HEK293T (cell line): ENCODE data around the gene ASAP3.

Experiments
- CTCF ChIA-PET: fragments of 350-600 bp; formaldehyde crosslinking; extraction: SDS; loops from one replicate; lab custom pipeline; 2021; ENCODE audit warnings: antibody characterized with exemption, inconsistent platforms; lab: Yijun Ruan, JAX
- POLR2A ChIA-PET: fragments of 350-600 bp; formaldehyde crosslinking; extraction: SDS; loops from one replicate; lab custom pipeline; 2020; ENCODE audit warnings: antibody characterized with exemption, inconsistent platforms; lab: Yijun Ruan, JAX
- DNase-seq: peaks from one replicate; pipeline ENCODE4 v3.0.0; 2012; ENCODE audit warnings: mixed read lengths; ENCODE audit errors: extremely low spot score
- ARNT ChIP-seq: fragments of 450-650 bp; IDR thresholded peaks from 2 replicates; pipeline ENCODE4 v1.6.1; 2017; ENCODE audit warnings: mild to moderate bottlenecking
- BHLHE40 ChIP-seq: fragments of 450-650 bp; IDR thresholded peaks from 2 replicates; pipeline ENCODE4 v1.6.1; 2016; ENCODE audit warnings: mild to moderate bottlenecking, moderate library complexity, borderline replicate concordance
- CTBP1 ChIP-seq: fragments of 450-650 bp; IDR thresholded peaks from 2 replicates; pipeline ENCODE4 v1.6.1; 2016; ENCODE audit warnings: borderline replicate concordance
- ELF4 ChIP-seq: fragments of 450-650 bp; IDR thresholded peaks from 2 replicates; pipeline ENCODE4 v1.6.1; 2017; ENCODE audit warnings: antibody characterized with exemption
- FOXA1 ChIP-seq: fragments of 450-650 bp; IDR thresholded peaks from 2 replicates; pipeline ENCODE4 v1.6.1; 2016; ENCODE audit warnings: mild to moderate bottlenecking
- FOXK2 ChIP-seq: fragments of 450-650 bp; IDR thresholded peaks from 2 replicates; pipeline ENCODE4 v1.6.1; 2016; ENCODE audit warnings: mild to moderate bottlenecking
- FOXM1 ChIP-seq: fragments of 450-650 bp; IDR thresholded peaks from 2 replicates; pipeline ENCODE4 v1.6.1; 2017; ENCODE audit warnings: mild to moderate bottlenecking, borderline replicate concordance
- HDGF ChIP-seq: fragments of 450-650 bp; IDR thresholded peaks from 2 replicates; pipeline ENCODE4 v1.6.1; 2017; ENCODE audit warnings: antibody characterized with exemption, borderline replicate concordance
- L3MBTL2 ChIP-seq: fragments of 450-650 bp; conservative IDR thresholded peaks from 2 replicates; pipeline ENCODE4 v1.6.1; 2016; ENCODE audit warnings: mild to moderate bottlenecking
- LEF1 ChIP-seq: fragments of 450-650 bp; IDR thresholded peaks from 2 replicates; pipeline ENCODE4 v1.6.1; 2017; ENCODE audit warnings: mild to moderate bottlenecking, borderline replicate concordance
- NFRKB ChIP-seq: fragments of 450-650 bp; IDR thresholded peaks from 2 replicates; pipeline ENCODE4 v1.6.1; 2016; ENCODE audit warnings: mild to moderate bottlenecking, moderate library complexity
- SP1 ChIP-seq: fragments of 450-650 bp; IDR thresholded peaks from 2 replicates; pipeline ENCODE4 v1.6.1; 2017
- SUZ12 ChIP-seq: fragments of 450-650 bp; IDR thresholded peaks from 2 replicates; pipeline ENCODE4 v1.6.1; 2016; ENCODE audit warnings: mild to moderate bottlenecking
- TARDBP ChIP-seq: fragments of 450-650 bp; IDR thresholded peaks from 2 replicates; pipeline ENCODE4 v1.6.1; 2016
- ZNF384 ChIP-seq: fragments of 450-650 bp; IDR thresholded peaks from 2 replicates; pipeline ENCODE4 v1.6.1; 2016
- TF ChIP-seq, protein P1 (sequence below): fragments of 450-650 bp; IDR thresholded peaks from 2 replicates; pipeline ENCODE4 v1.6.1; 2016

Gene ASAP3

DNA sequence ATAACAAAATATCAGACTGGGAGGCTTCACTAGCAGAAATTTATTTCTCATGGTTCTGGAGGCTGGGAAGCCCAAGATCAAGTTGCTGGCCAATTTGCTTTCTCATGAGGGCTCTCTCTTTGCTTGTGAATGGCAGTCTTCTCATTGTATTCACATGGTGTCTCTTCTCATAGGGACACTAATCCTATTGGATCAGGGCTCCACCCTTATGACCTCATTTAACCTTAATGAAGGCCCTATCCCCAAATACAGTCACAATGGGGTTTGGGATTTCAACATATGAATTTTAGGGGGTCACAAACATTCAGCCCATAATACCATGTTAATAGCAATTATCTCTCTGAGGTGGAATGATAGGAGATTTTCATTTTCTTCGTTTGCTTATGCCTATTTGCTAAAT, 84.8 kb downstream of the ASAP3 start:
- DNase-seq = no peak
- ChIA-PET POLR2A (no interaction called here), CTCF (interaction anchor here (0.6 kb wide), 2 partner anchors 54 to 277 kb away, joined by 3 read pairs; no protein-coding TSS in a partner anchor)
- no peak for TF ChIP-seq ARNT
- no peak for TF ChIP-seq ELF4
- no peak for TF ChIP-seq FOXA1
- no peak for TF ChIP-seq CTBP1
- TF ChIP-seq NFRKB = no peak
- TF ChIP-seq LEF1 = no peak
- TF ChIP-seq SP1 = no peak
- TF ChIP-seq TARDBP = no peak
- TF ChIP-seq BHLHE40 = no peak
- TF ChIP-seq HDGF = no peak
- TF ChIP-seq, protein P1, sequence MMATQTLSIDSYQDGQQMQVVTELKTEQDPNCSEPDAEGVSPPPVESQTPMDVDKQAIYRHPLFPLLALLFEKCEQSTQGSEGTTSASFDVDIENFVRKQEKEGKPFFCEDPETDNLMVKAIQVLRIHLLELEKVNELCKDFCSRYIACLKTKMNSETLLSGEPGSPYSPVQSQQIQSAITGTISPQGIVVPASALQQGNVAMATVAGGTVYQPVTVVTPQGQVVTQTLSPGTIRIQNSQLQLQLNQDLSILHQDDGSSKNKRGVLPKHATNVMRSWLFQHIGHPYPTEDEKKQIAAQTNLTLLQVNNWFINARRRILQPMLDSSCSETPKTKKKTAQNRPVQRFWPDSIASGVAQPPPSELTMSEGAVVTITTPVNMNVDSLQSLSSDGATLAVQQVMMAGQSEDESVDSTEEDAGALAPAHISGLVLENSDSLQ = no peak
- TF ChIP-seq FOXM1 = no peak
- no peak for TF ChIP-seq L3MBTL2
- no peak for TF ChIP-seq SUZ12

DNA sequence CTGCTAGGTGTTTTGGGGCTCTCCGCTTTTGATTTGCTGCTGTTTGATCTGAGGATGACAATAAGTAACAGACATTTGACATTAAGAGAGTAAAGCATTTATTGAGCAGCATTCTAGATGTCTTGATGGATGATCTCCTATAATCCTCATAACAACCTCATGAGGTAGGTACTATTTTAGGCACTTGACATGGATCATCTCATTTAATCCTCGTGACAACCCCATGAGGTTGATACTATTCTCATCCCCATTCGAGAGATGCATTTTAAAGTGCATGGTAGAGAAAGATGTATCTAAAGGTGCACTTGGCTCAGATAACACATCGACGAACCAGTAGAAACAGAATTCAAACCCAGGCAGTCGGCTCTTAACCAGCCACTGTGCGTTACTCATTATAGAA, 86.1 kb downstream of the ASAP3 start:
- ChIA-PET POLR2A (no interaction called here), CTCF (no interaction called here)
- DNase-seq = no peak
- TF ChIP-seq ELF4 (no peak), SP1 (no peak), L3MBTL2 (no peak), CTBP1 (no peak), ZNF384 (no peak), ARNT (no peak), FOXK2 (no peak), FOXA1 (no peak), BHLHE40 (no peak), HDGF (no peak), LEF1 (no peak), SUZ12 (no peak), NFRKB (no peak)
- TF ChIP-seq, protein P1 = no peak

DNA sequence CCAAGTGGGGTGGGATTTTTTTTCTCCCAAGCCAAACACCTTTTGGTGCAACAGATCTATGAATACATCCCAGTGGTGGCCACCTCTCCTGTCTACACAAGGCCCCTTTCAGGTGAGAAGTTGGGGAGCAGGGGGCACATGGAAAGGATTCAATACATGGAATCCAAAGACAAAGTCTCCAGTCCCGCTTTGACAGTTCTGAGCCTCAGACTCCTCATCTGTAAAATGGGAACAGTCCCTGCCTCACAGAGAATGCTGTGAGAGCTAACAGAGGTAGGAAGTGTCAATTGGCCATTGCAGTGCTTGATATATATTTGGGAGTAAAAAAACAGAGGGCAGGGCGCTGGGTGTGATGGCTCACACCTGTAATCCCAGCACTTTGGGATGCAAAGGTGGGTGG, 87.6 kb downstream of the ASAP3 start:
- ChIA-PET POLR2A (no interaction called here), CTCF (interaction anchor here (0.6 to 3.1 kb wide), 2 partner anchors 8 to 52 kb away, joined by 5 to 17 read pairs; no protein-coding TSS in a partner anchor)
- TF ChIP-seq ARNT (no peak), SUZ12 (no peak), TARDBP (no peak), ZNF384 (no peak), SP1 (no peak), L3MBTL2 (no peak), FOXK2 (no peak), HDGF (no peak), CTBP1 (no peak)
- TF ChIP-seq, protein P1 = no peak
- no peak for DNase-seq

DNA sequence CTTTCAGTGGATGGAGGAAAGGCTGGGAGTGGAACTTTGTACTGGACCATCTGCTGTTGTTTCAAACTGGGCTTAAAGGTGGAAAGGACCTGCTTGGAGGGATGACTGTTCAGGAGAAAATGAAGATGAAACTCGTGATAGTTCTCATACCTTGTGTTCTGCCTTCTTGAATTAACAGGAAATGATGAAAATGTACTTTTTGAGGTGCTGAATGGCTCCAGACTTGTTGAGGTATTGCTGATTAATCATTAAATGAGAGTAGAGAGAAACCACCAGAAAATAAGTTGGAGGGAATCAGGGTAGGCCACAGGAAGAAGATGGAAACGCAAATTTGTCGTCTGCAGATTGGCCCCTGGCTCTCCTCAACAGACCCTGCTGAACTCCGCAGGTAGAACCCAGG, 88.1 kb downstream of the ASAP3 start:
- no peak for TF ChIP-seq SP1
- TF ChIP-seq HDGF = no peak
- no peak for TF ChIP-seq TARDBP
- no peak for TF ChIP-seq ELF4
- TF ChIP-seq ARNT = no peak
- TF ChIP-seq FOXK2 = no peak
- no peak for TF ChIP-seq L3MBTL2
- TF ChIP-seq ZNF384 = no peak
- no peak for TF ChIP-seq FOXA1
- no peak for TF ChIP-seq CTBP1
- no peak for TF ChIP-seq FOXM1
- no peak for TF ChIP-seq NFRKB
- TF ChIP-seq, protein P1 = no peak
- no peak for DNase-seq
- ChIA-PET CTCF (interaction anchor here (3.1 kb wide), 1 partner anchor 8 kb away, joined by 17 read pairs; no protein-coding TSS in a partner anchor), POLR2A (interaction anchor here (2.2 kb wide), 1 partner anchor 51 kb away, joined by 7 read pairs; the partner anchor contains the start of gene HNRNPR)

DNA sequence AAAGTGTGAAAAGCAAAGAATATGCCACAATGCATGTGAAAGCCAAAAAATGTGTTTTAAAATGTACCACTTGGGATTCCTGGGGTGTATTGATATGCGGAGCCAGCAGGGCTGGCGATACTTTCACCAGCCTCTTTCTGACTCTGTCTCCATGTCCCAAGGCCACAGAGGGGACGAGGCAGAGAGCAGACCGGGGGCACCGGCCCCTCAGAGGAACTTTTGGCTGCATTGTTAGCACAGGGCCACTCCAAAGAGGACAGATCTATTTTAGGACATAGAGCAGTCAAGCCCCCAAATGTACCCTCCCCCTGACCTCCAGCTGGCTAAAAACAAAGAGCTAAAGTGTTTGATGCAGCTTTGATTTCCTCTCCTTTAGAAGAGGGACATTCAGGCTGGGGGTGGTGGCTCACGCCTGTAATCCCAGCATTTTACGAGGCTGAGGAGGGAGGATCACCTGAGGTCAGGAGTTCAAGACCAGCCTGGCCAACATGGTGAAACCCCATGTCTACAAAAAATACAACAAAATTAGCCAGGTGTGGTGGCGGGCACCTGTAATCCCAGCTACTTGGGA, 88.7 kb downstream of the ASAP3 start:
- ChIA-PET CTCF (interaction anchor here (3.1 kb wide), 1 partner anchor 9 kb away, joined by 17 read pairs; no protein-coding TSS in a partner anchor), POLR2A (interaction anchor here (1.9 to 2.2 kb wide), 2 partner anchors 27 to 51 kb away, joined by 5 to 7 read pairs; partner anchors contain the start of gene HNRNPR)
- TF ChIP-seq HDGF (no peak), BHLHE40 (no peak), CTBP1 (no peak), L3MBTL2 (no peak), TARDBP (no peak)
- no peak for DNase-seq

DNA sequence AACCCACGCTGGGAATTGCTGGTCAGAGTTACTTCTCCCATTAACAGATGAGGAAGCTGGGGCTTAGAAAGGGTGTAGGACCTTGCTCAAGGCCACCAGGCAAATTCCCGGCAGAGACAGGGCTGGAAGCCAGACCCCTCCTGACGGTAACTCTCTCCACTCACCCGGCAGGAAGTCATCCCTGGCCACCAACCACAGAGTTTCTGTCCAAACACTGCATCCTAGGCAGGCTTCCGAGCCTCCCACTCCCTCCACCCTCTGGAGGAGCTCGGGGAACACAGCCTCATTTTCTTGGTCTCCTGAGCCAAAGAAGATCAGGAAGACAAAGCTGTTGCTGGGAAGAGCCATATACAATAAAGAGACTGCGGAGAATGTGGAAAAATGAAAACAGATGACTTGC, 89.3 kb downstream of the ASAP3 start:
- CTCF ChIA-PET = interaction anchor here (3.1 kb wide), 1 partner anchor 10 kb away, joined by 17 read pairs; no protein-coding TSS in a partner anchor
- POLR2A ChIA-PET = interaction anchor here (1.9 to 2.2 kb wide), 2 partner anchors 26 to 50 kb away, joined by 5 to 7 read pairs; partner anchors contain the start of gene HNRNPR
- TF ChIP-seq SP1 (no peak), ELF4 (no peak), L3MBTL2 (no peak)
- DNase-seq = no peak
